CD4-positive, alpha-beta T cell (primary cell): ENCODE measurements around the gene ASRGL1. TPM values are rescaled to one million over a fixed set of nuclear protein-coding genes. Genes with fewer than 3 reads are reported as not detected.
A peak's percentile ranks its signal among the peaks of the same experiment; 100 is the strongest.
"Not testable (repeated sequence)": the region's sequence is repeated elsewhere in the genome, so short reads cannot be mapped to it uniquely, and the experiment has no call there.

Source experiments
- ATAC-seq: fragments of 200-7000 bp; cut with Tn5 transposase; one replicate; pipeline ENCODE4 v1.10.0; 2022; ENCODE audit warnings: mild to moderate bottlenecking; ENCODE audit not compliant: poor library complexity
- CTCF ChIA-PET: fragments of 350-600 bp; sonication (Branson Sonifier 250); formaldehyde crosslinking; loops from one replicate; lab custom pipeline; 2021; ENCODE audit warnings: antibody characterized with exemption, inconsistent platforms; lab: Charles Lee
- POLR2A ChIA-PET: fragments of 350-600 bp; sonication (Branson Sonifier 250); formaldehyde crosslinking; loops from one replicate; lab custom pipeline; 2021; ENCODE audit warnings: antibody characterized with exemption, inconsistent platforms; lab: Charles Lee
- DNase-seq, 14 experiments: peaks; one replicate each; pipeline ENCODE4 v3.0.0-alpha.2; 2013 to 2020; ENCODE audit warnings: mixed read lengths in 2 of 14
- H3K27ac ChIP-seq, 2 donors: one replicate each; pipeline versions ENCODE4 v1.5.1 to v1.7.0; 2013; ENCODE audit warnings: low read length in 2 of 2, low read depth in 1 of 2, mild to moderate bottlenecking in 1 of 2
- H3K27me3 ChIP-seq, 2 experiments: 1 replicate in 1 of 2; 2 replicates in 1 of 2; pipeline versions ENCODE4 v1.6.1 to v1.7.0; 2013; ENCODE audit warnings: low read length in 2 of 2, control low read depth in 1 of 2, mild to moderate bottlenecking in 1 of 2, moderate library complexity in 1 of 2; ENCODE audit not compliant: insufficient read depth in 2 of 2, control insufficient read depth in 1 of 2
- H3K36me3 ChIP-seq: one replicate; pipeline ENCODE4 v1.6.1; 2013; ENCODE audit warnings: low read length, control low read depth; ENCODE audit not compliant: insufficient read depth
- H3K4me1 ChIP-seq: one replicate; pipeline ENCODE4 v1.6.1; 2013; ENCODE audit warnings: low read length, control low read depth; ENCODE audit not compliant: insufficient read depth
- H3K4me3 ChIP-seq: one replicate; pipeline ENCODE4 v1.5.1; 2013; ENCODE audit warnings: mild to moderate bottlenecking, low read length, moderate library complexity
- H3K9me3 ChIP-seq, 2 experiments: 1 replicate in 1 of 2; 2 replicates in 1 of 2; pipeline versions ENCODE4 v1.6.1 to v1.7.0; 2013; ENCODE audit warnings: low read length in 2 of 2, mild to moderate bottlenecking in 2 of 2, control low read depth in 1 of 2, moderate library complexity in 1 of 2; ENCODE audit not compliant: control insufficient read depth in 1 of 2, insufficient read depth in 1 of 2
- H3K27ac Mint-ChIP-seq: one replicate; pipeline ENCODE4 v1.8.0; 2020; ENCODE audit warnings: mixed read lengths
- H3K27me3 Mint-ChIP-seq: one replicate; pipeline ENCODE4 v1.8.0; 2021; ENCODE audit warnings: mixed read lengths
- H3K36me3 Mint-ChIP-seq: one replicate; pipeline ENCODE4 v1.8.0; 2021; ENCODE audit warnings: low read depth, mixed read lengths
- H3K4me1 Mint-ChIP-seq: one replicate; pipeline ENCODE4 v1.8.0; 2021; ENCODE audit warnings: low read depth, mixed read lengths
- H3K4me3 Mint-ChIP-seq: one replicate; pipeline ENCODE4 v1.8.0; 2020; ENCODE audit warnings: mild to moderate bottlenecking, mixed read lengths
- H3K9me3 Mint-ChIP-seq: one replicate; pipeline ENCODE4 v1.8.0; 2020; ENCODE audit warnings: mixed read lengths
- intact Hi-C, 2 experiments: fragments of 100-400 bp; cut with DNase I in 1 of 2; cut with micrococcal nuclease in 1 of 2; formaldehyde crosslinking; loops; one replicate each; pipeline versions ENCODE4 v1.15.1 to v1.9.0; 2023 to 2025; cut with DNase I, micrococcal nuclease
- total RNA-seq, 174 experiments: library from RNA in 2 of 174; stranded (reverse) in 2 of 174; gene quantifications; one replicate each; pipeline ENCODE4 v1.2.3 and lab custom pipeline; 2021 to 2026
- TF ChIP-seq, protein P1 (sequence below): fragments of 200-600 bp; IDR thresholded peaks from one replicate; pipeline ENCODE4 v1.8.0; 2022; ENCODE audit warnings: antibody characterized with exemption, mild to moderate bottlenecking

ASRGL1 gene
- total RNA-seq, 2 experiments from 2014 or later: 0.74 to 0.81 TPM

DNA sequence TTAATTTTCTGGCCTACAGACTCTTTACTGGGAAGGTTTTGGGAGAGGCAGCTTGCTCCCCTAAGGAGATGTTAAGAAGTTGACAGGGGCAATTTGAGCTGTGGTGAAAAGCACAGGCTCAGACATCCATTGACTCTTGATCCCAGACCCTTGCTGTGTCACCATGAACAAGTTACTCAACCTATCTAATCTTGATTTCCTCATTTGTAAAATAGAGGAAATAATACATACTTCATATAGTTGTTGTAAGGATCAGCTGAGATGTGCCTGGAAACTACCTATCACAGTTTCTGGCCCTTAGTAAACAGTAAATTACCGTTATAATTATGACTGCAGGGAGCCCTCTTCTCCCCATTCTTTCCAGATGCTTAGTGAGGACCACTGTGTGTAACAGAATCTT is 21.8 kb upstream of the ASRGL1 start:
- Histone ChIP-seq H3K4me1 (peaks cover 14% of the 10 kb centered on the region), H3K4me3 (no peak overlapping the region), H3K36me3 (no peaks in the 10 kb centered on the region), H3K27ac (no peak overlapping the region), H3K9me3 (no peaks in the 10 kb centered on the region), H3K27me3 (peaks cover 5 to 20% of the 10 kb centered on the region in 2 experiments)
- Mint-ChIP-seq H3K9me3 (no peaks in the 10 kb centered on the region), H3K27ac (no peak overlapping the region), H3K4me1 (peaks cover 15% of the 10 kb centered on the region), H3K36me3 (no peaks in the 10 kb centered on the region), H3K4me3 (no peak overlapping the region), H3K27me3 (peaks cover 69% of the 10 kb centered on the region)
- ChIA-PET POLR2A (no interaction called here), CTCF (no interaction called here)
- DNase-seq (peak in 2 of 14 experiments; percentile 17 to 24), ATAC-seq (no peak)
- TF ChIP-seq, protein P1, sequence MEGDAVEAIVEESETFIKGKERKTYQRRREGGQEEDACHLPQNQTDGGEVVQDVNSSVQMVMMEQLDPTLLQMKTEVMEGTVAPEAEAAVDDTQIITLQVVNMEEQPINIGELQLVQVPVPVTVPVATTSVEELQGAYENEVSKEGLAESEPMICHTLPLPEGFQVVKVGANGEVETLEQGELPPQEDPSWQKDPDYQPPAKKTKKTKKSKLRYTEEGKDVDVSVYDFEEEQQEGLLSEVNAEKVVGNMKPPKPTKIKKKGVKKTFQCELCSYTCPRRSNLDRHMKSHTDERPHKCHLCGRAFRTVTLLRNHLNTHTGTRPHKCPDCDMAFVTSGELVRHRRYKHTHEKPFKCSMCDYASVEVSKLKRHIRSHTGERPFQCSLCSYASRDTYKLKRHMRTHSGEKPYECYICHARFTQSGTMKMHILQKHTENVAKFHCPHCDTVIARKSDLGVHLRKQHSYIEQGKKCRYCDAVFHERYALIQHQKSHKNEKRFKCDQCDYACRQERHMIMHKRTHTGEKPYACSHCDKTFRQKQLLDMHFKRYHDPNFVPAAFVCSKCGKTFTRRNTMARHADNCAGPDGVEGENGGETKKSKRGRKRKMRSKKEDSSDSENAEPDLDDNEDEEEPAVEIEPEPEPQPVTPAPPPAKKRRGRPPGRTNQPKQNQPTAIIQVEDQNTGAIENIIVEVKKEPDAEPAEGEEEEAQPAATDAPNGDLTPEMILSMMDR: no peak
- intact Hi-C loops: loop anchor here in 1 of 2 experiments (10.0 kb wide), 1 partner anchor 441 kb away; no protein-coding TSS in a partner anchor

GRCh38 chr11:62322524-62322923 is 14.7 kb upstream of the ASRGL1 start:
- no peak overlapping the region for H3K27ac Mint-ChIP-seq
- TF ChIP-seq, protein P1: no peak
- no peaks in the 10 kb centered on the region for H3K9me3 ChIP-seq
- peaks cover 4% of the 10 kb centered on the region for H3K4me1 ChIP-seq
- no peak for ATAC-seq
- no peak overlapping the region for H3K4me3 ChIP-seq
- ChIA-PET CTCF (interaction anchor here (3.4 kb wide), 1 partner anchor 11 kb away, joined by 13 read pairs; no protein-coding TSS in a partner anchor), POLR2A (no interaction called here)
- H3K9me3 Mint-ChIP-seq: no peaks in the 10 kb centered on the region
- no peaks in the 10 kb centered on the region for H3K27me3 ChIP-seq
- no peak overlapping the region for H3K4me3 Mint-ChIP-seq
- H3K4me1 Mint-ChIP-seq: no peaks in the 10 kb centered on the region
- H3K36me3 ChIP-seq: no peaks in the 10 kb centered on the region
- intact Hi-C loops: no loop called here
- no peaks in the 10 kb centered on the region for H3K36me3 Mint-ChIP-seq
- H3K27ac ChIP-seq: no peak overlapping the region
- no peak for DNase-seq
- peaks cover 24% of the 10 kb centered on the region for H3K27me3 Mint-ChIP-seq

DNA sequence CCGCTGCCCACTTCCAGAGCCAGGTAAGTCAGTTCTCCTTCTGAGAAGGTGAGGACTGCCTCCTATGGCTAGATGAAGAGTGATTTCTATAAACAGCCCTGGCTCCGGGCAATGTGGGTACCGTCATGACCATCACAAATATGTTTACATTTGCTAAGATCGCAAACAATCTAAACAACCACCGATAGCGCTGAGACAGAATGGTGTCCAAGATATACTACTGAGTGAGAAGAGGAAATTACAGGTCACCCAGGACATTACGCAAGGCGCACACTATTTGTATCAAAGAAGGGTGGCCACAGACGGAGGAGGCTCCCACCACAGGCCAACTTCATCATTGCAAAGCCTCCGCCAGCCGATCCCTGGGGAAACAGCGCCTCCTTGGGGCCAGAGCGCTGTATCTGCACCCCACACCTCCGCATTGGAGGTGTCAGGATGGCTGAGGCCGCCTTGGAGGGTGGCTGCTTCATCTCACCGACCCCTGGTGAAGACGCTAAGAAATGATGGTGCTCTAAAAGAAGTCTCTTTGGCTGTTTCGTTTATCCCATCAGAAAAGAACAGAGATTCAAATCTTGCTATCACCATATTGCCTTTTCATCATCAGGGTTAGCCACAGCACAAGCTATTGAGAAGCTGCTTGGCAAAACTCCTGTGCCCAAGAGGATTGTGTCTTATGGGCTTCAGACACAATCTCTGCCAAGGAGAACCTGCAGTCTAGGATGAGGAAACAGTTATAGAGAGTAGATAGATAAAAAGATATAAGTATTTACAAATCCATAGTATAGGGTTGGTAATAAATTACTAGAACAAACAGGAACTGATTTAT is 12.3 kb upstream of the ASRGL1 start:
- Mint-ChIP-seq H3K27ac (no peak overlapping the region), H3K27me3 (peaks cover 26% of the 10 kb centered on the region), H3K36me3 (no peaks in the 10 kb centered on the region), H3K4me3 (no peak overlapping the region), H3K9me3 (no peaks in the 10 kb centered on the region), H3K4me1 (no peaks in the 10 kb centered on the region)
- DNase-seq (peak in 12 of 14 experiments; percentile 8 to 80 (median 47)), ATAC-seq (peak; percentile 85)
- TF ChIP-seq, protein P1: peak; percentile 37
- Histone ChIP-seq H3K4me1 (peaks cover 4% of the 10 kb centered on the region), H3K36me3 (no peaks in the 10 kb centered on the region), H3K4me3 (no peak overlapping the region), H3K9me3 (no peaks in the 10 kb centered on the region), H3K27ac (no peak overlapping the region), H3K27me3 (peaks cover 0 to 2% of the 10 kb centered on the region in 2 experiments)
- POLR2A ChIA-PET: no interaction called here
- intact Hi-C loops: no loop called here
- CTCF ChIA-PET: no interaction called here

DNA sequence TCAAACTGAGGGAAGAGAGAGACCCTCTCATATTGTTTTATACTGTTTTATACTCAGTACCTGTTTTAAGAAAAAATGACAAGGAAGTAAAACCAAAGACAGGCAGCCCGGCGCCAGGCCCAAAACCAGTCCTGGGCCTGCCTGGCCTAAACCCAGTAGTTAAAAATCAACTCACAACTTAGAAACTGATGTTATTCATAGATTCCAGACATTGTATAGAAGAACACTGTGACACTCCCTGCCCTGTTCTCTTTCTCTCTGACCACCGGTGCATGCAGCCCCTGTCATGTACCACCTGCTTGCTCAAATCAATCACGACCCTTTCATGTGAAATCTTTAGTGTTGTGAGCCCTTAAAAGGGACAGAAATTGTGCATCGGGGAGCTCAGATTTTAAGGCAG is 11.5 kb upstream of the ASRGL1 start:
- H3K27ac ChIP-seq, H3K4me3 ChIP-seq, ATAC-seq, CTCF ChIA-PET, H3K36me3 ChIP-seq, H3K9me3 Mint-ChIP-seq, H3K36me3 Mint-ChIP-seq, H3K9me3 ChIP-seq, H3K4me3 Mint-ChIP-seq, DNase-seq, H3K27ac Mint-ChIP-seq, H3K4me1 ChIP-seq, POLR2A ChIA-PET, intact Hi-C loops, H3K4me1 Mint-ChIP-seq, H3K27me3 ChIP-seq: not testable (repeated sequence)
- peaks cover 31% of the 10 kb centered on the region for H3K27me3 Mint-ChIP-seq

DNA sequence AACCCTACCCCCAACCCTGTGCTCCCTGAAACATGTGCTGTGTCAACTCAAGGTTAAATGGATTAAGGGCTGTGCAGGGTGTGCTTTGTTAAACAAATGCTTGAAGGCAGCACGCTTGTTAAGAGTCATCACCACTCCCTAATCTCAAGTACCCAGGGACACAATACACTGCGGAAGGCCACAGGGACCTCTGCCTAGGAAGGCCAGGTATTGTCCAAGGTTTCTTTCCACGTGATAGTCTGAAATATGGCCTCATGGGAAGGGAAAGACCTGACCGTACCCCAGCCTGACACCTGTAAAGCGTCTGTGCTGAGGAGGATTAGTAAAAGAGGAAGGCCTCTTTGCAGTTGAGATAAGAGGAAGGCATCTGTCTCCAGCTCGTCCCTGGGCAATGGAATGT is 10.5 kb upstream of the ASRGL1 start:
- DNase-seq, H3K9me3 ChIP-seq, intact Hi-C loops, H3K4me1 Mint-ChIP-seq, H3K9me3 Mint-ChIP-seq, H3K4me1 ChIP-seq, H3K36me3 Mint-ChIP-seq, H3K27me3 ChIP-seq, ATAC-seq, H3K4me3 ChIP-seq, POLR2A ChIA-PET, CTCF ChIA-PET, H3K4me3 Mint-ChIP-seq, H3K36me3 ChIP-seq, H3K27ac ChIP-seq, H3K27ac Mint-ChIP-seq: not testable (repeated sequence)
- H3K27me3 Mint-ChIP-seq: peaks cover 40% of the 10 kb centered on the region
